Measurements from ENCODE around the gene ADSS1.

DNA sequence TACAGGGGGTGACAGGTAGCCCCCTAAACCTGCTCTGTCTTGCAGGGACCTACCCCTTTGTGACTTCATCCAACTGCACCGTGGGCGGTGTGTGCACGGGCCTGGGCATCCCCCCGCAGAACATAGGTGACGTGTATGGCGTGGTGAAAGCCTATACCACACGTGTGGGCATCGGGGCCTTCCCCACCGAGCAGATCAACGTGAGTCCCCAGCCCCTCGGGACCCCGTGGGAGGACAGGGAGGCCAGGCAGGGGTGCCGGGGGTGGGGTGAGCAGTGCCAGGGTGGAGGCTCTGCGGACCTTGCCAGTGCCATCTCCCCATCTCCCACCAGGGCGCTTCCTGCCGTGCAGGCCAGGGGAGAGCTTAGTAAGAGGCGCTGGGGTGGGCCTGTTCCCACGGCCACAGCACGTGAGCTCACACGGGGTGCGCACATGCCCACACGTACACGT lies 17.8 kb downstream of the ADSS1 start:
- no peak for TF ChIP-seq EP300 (IDR thresholded peaks at IDR 0.05)
- TF ChIP-seq, protein P1, sequence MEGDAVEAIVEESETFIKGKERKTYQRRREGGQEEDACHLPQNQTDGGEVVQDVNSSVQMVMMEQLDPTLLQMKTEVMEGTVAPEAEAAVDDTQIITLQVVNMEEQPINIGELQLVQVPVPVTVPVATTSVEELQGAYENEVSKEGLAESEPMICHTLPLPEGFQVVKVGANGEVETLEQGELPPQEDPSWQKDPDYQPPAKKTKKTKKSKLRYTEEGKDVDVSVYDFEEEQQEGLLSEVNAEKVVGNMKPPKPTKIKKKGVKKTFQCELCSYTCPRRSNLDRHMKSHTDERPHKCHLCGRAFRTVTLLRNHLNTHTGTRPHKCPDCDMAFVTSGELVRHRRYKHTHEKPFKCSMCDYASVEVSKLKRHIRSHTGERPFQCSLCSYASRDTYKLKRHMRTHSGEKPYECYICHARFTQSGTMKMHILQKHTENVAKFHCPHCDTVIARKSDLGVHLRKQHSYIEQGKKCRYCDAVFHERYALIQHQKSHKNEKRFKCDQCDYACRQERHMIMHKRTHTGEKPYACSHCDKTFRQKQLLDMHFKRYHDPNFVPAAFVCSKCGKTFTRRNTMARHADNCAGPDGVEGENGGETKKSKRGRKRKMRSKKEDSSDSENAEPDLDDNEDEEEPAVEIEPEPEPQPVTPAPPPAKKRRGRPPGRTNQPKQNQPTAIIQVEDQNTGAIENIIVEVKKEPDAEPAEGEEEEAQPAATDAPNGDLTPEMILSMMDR (IDR thresholded peaks at IDR 0.05) = no peak
- TF ChIP-seq POLR2A (IDR thresholded peaks at IDR 0.05) = no peak
